Activated CD8-positive, alpha-beta T cell treated with anti-CD3 and anti-CD28 coated beads for 36 hours (primary cell): ENCODE data around the gene TGOLN2. TPM values are rescaled to one million over a fixed set of nuclear protein-coding genes. Genes with fewer than 3 reads are reported as not detected.
"Not testable (repeated sequence)": the region's sequence is repeated elsewhere in the genome, so short reads cannot be mapped to it uniquely, and the experiment has no call there.

Source experiments
- ATAC-seq: fragments of 200-7000 bp; cut with Tn5 transposase; one replicate; pipeline ENCODE4 v1.10.0; 2021; ENCODE audit warnings: mild to moderate bottlenecking, moderate library complexity
- CTCF ChIA-PET: fragments of 350-600 bp; sonication (Branson Sonifier 250); formaldehyde crosslinking; loops from one replicate; lab custom pipeline; 2021; ENCODE audit warnings: antibody characterized with exemption; lab: Charles Lee
- POLR2A ChIA-PET: fragments of 350-600 bp; sonication (Branson Sonifier 250); formaldehyde crosslinking; loops from one replicate; lab custom pipeline; 2021; ENCODE audit warnings: antibody characterized with exemption; lab: Charles Lee
- DNase-seq: peaks from one replicate; pipeline ENCODE4 v3.0.0-alpha.2; 2020
- H3K27ac Mint-ChIP-seq: one replicate; pipeline ENCODE4 v1.8.0; 2021; ENCODE audit warnings: mild to moderate bottlenecking, mixed read lengths
- H3K27me3 Mint-ChIP-seq: one replicate; pipeline ENCODE4 v1.8.0; 2021; ENCODE audit warnings: mixed read lengths
- H3K36me3 Mint-ChIP-seq: one replicate; pipeline ENCODE4 v1.8.0; 2021; ENCODE audit warnings: low read depth, mixed read lengths
- H3K4me1 Mint-ChIP-seq: one replicate; pipeline ENCODE4 v1.8.0; 2021; ENCODE audit warnings: low read depth, mixed read lengths
- H3K4me3 Mint-ChIP-seq: one replicate; pipeline ENCODE4 v1.8.0; 2021; ENCODE audit warnings: mild to moderate bottlenecking, moderate library complexity, mixed read lengths
- H3K9me3 Mint-ChIP-seq: one replicate; pipeline ENCODE4 v1.8.0; 2021; ENCODE audit warnings: mixed read lengths
- intact Hi-C: fragments of 100-400 bp; cut with micrococcal nuclease; formaldehyde crosslinking; loops from one replicate; pipeline ENCODE4 v1.10.0; 2022
- total RNA-seq, 2 experiments: library from RNA; stranded (reverse); gene quantifications; one replicate each; pipeline ENCODE4 v1.2.3, GENCODE V29; 2021
- TF ChIP-seq, protein P1 (sequence below): fragments of 200-600 bp; IDR thresholded peaks from one replicate; pipeline ENCODE4 v1.8.0; 2022; ENCODE audit warnings: antibody characterized with exemption, mild to moderate bottlenecking

Gene TGOLN2
- total RNA-seq, 2 experiments from 2014 or later = 62.8 to 64.0 TPM

DNA sequence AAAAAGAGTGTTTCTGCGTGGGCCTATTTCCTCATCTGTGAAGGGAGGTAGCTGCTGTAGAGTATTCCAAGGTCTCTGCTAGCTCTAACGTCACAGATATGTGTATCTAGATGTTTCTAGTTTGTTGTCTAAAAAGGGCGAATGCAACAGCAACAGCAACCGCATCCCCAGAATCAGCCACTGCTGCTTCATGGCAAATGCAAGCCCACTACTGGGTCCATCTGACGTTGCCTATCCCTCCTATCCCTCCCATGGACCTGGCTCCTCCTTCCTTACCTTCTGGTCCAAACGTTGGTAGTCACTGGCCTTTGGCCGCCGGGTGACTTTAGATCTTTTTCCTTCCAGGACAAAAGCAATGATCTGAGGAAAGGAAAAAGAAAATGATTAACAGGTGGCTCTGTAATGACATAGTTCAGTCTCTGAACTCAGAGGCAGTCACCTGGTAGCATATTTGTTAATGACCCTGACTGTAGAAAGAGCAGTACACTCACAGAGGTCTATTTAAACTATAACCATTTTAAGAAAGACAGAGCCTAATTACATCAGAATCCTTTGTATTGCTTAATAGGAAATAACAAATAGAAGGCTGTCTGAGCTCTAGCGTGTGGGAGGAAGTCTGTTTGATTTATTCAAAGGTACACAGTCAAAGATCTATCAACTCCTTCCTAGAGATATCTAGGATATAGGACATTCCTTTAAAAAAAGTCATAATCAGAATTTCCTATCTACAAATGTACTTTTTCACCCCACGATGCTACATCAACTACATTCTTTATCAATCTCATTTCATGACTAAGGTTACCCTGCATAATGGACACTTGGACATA lies 2.9 kb downstream of the TGOLN2 start:
- ChIA-PET CTCF (interaction anchor here (1.0 to 3.7 kb wide), 2 partner anchors 24 to 40 kb away, joined by 3 to 13 read pairs; no protein-coding TSS in a partner anchor), POLR2A (interaction anchor here (1.5 to 7.8 kb wide), 5 partner anchors 11 to 222 kb away, joined by 5 to 59 read pairs (median 24); partner anchors contain the start of genes ELMOD3, MAT2A and RETSAT)
- no peaks in the 10 kb centered on the region for H3K9me3 Mint-ChIP-seq
- TF ChIP-seq, protein P1, sequence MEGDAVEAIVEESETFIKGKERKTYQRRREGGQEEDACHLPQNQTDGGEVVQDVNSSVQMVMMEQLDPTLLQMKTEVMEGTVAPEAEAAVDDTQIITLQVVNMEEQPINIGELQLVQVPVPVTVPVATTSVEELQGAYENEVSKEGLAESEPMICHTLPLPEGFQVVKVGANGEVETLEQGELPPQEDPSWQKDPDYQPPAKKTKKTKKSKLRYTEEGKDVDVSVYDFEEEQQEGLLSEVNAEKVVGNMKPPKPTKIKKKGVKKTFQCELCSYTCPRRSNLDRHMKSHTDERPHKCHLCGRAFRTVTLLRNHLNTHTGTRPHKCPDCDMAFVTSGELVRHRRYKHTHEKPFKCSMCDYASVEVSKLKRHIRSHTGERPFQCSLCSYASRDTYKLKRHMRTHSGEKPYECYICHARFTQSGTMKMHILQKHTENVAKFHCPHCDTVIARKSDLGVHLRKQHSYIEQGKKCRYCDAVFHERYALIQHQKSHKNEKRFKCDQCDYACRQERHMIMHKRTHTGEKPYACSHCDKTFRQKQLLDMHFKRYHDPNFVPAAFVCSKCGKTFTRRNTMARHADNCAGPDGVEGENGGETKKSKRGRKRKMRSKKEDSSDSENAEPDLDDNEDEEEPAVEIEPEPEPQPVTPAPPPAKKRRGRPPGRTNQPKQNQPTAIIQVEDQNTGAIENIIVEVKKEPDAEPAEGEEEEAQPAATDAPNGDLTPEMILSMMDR = no peak
- intact Hi-C loops = loop anchor here (10.0 kb wide), 1 partner anchor 220 kb away; no protein-coding TSS in a partner anchor
- H3K27me3 Mint-ChIP-seq = no peaks in the 10 kb centered on the region
- peaks cover 58% of the 10 kb centered on the region for H3K4me1 Mint-ChIP-seq
- ATAC-seq = no peak
- H3K36me3 Mint-ChIP-seq = peaks cover 81% of the 10 kb centered on the region
- DNase-seq = no peak
- H3K4me3 Mint-ChIP-seq = peak overlapping the region; percentile 92
- peak overlapping the region; percentile 100 for H3K27ac Mint-ChIP-seq

DNA sequence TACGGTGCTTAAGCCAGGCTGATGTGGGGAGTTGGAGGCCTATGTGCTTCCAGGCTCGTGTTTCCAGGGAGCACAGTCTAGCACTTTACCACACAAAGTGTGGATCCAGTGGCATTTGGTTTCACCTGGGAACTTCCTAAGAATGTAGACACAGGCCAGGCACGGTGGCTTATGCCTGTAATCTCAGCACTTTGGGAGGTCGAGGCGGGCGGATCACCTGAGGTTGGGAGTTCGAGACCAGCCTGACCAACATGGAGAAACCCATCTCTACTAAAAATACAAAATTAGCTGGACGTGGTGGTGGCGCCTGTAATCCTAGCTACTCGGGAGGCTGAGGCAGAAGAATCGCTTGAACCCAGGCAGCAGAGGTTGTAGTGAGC lies 3.8 kb downstream of the TGOLN2 start:
- Mint-ChIP-seq H3K4me3 (peak overlapping the region; percentile 92), H3K4me1 (peaks cover 58% of the 10 kb centered on the region), H3K27ac (peak overlapping the region; percentile 100), H3K36me3 (peaks cover 84% of the 10 kb centered on the region)
- ChIA-PET POLR2A (interaction anchor here (1.5 to 7.8 kb wide), 4 partner anchors 10 to 216 kb away, joined by 5 to 59 read pairs (median 35); partner anchors contain the start of genes ELMOD3, MAT2A and RETSAT), CTCF (interaction anchor here (0.9 to 3.7 kb wide), 2 partner anchors 23 to 26 kb away, joined by 3 to 13 read pairs; no protein-coding TSS in a partner anchor)
- not testable (repeated sequence) for ATAC-seq, DNase-seq, H3K27me3 Mint-ChIP-seq, H3K9me3 Mint-ChIP-seq
- intact Hi-C loops = loop anchor here (10.0 kb wide), 1 partner anchor 221 kb away; no protein-coding TSS in a partner anchor

DNA sequence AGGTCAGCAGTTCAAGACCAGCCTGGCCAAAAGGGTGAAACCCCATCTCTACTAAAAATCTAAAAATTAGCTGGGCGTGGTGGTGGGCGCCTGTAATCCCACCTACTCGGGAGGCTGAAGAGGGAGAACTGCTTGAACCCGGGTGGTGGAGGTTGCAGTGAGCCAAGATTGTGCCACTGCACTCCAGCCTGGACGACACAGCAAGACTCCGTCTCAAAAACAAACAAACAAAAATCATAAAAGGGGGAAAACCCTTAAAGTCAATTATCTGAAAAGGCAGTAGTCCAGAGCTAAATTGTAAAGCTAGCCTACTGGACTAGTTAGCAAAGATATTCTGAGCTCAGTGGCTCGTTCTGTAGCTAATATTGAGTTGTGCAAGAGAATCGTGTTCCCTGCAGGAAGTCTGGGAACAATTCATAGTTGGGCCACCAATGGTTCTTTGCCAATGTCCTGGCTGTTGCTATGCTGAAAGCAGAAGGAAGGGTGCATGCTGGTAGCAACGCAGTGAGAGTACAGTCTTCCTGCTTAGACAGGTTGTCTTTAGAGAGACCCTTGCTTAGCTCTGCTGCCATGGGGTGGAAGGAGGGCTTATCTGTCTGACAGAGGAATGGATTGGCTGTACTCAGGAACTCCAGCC lies 4.3 kb downstream of the TGOLN2 start:
- H3K27me3 Mint-ChIP-seq = no peaks in the 10 kb centered on the region
- peaks cover 61% of the 10 kb centered on the region for H3K4me1 Mint-ChIP-seq

DNA sequence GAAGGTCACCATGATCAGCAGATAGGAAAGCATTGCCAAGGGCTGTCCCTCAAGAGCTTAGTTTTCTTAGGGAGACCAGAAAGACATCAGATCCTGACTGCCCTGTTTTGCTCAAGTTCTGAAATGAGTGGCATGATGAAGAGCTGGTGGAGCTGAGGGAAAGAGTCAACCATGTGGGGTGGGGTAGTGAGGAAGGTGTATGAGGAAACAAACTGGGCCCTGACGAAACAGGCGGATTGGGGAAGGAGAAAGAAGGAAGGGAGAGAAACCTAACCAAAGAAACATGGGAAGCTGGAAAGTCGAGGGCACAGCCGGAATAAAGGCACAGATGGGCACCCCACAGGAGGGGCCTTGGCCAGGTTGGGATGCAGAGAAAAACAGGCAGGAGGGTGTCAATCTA lies 8.0 kb downstream of the TGOLN2 start:
- Mint-ChIP-seq H3K36me3 (peaks cover 75% of the 10 kb centered on the region), H3K4me3 (peak overlapping the region; percentile 26), H3K4me1 (peaks cover 65% of the 10 kb centered on the region), H3K27me3 (no peaks in the 10 kb centered on the region), H3K27ac (peak overlapping the region; percentile 89), H3K9me3 (no peaks in the 10 kb centered on the region)
- POLR2A ChIA-PET = interaction anchor here (1.6 to 3.8 kb wide), 6 partner anchors 8 to 223 kb away, joined by 4 to 45 read pairs (median 8); partner anchors contain the start of genes ELMOD3, RETSAT and TGOLN2
- CTCF ChIA-PET = interaction anchor here (0.9 to 2.9 kb wide), 6 partner anchors 10 to 232 kb away, joined by 4 to 13 read pairs (median 5); partner anchors contain the start of genes ELMOD3 and RETSAT
- DNase-seq (no peak), ATAC-seq (no peak)
- TF ChIP-seq, protein P1 = no peak
- intact Hi-C loops = loop anchor here (10.0 kb wide), 1 partner anchor 225 kb away; no protein-coding TSS in a partner anchor

More for the DNA sequence above, 4.3 kb downstream of the TGOLN2 start:
- Mint-ChIP-seq H3K27ac (peak overlapping the region; percentile 100), H3K36me3 (peaks cover 89% of the 10 kb centered on the region), H3K4me3 (peak overlapping the region; percentile 92), H3K9me3 (no peaks in the 10 kb centered on the region)
- DNase-seq (no peak), ATAC-seq (no peak)
- TF ChIP-seq, protein P1 = no peak
- CTCF ChIA-PET = interaction anchor here (0.9 to 3.7 kb wide), 2 partner anchors 23 to 25 kb away, joined by 3 to 13 read pairs; no protein-coding TSS in a partner anchor
- POLR2A ChIA-PET = interaction anchor here (1.5 to 7.8 kb wide), 4 partner anchors 10 to 216 kb away, joined by 5 to 59 read pairs (median 35); partner anchors contain the start of genes ELMOD3, MAT2A and RETSAT
- intact Hi-C loops = loop anchor here (10.0 kb wide), 1 partner anchor 221 kb away; no protein-coding TSS in a partner anchor
